ENCODE results near the gene PCMTD2.

DNA sequence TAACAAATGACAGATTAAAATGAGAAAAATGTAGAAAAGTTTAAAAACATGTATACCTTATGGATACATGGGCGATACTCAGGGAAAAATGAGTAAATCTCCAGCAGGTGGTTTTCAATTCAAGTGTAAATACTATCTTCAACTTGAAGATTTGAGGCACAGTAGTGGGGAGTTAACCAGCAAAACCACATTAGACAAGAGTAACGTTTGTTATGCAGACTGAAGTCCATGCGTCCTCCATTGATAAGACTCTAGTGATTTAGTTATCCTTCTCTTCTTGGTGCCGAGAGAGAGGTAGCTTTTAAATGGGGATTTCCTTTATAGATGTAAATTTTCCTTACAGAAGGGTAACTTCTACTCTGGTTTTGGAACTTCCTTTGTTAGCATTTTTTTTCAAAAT, 28.1 kb downstream of the PCMTD2 start:
- TF ChIP-seq, protein P1, sequence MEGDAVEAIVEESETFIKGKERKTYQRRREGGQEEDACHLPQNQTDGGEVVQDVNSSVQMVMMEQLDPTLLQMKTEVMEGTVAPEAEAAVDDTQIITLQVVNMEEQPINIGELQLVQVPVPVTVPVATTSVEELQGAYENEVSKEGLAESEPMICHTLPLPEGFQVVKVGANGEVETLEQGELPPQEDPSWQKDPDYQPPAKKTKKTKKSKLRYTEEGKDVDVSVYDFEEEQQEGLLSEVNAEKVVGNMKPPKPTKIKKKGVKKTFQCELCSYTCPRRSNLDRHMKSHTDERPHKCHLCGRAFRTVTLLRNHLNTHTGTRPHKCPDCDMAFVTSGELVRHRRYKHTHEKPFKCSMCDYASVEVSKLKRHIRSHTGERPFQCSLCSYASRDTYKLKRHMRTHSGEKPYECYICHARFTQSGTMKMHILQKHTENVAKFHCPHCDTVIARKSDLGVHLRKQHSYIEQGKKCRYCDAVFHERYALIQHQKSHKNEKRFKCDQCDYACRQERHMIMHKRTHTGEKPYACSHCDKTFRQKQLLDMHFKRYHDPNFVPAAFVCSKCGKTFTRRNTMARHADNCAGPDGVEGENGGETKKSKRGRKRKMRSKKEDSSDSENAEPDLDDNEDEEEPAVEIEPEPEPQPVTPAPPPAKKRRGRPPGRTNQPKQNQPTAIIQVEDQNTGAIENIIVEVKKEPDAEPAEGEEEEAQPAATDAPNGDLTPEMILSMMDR (IDR thresholded peaks at IDR 0.05) = no peak
- TF ChIP-seq POLR2A (IDR thresholded peaks at IDR 0.05) = no peak
